ENCODE results near the gene LCTL.
A peak's percentile ranks its signal among the peaks of the same experiment; 100 is the strongest.

LCTL gene

GRCh38 chr15:66535056-66535455 is 30.7 kb downstream of the LCTL start:
- Histone ChIP-seq H3K4me1 (ENCODE audit: control insufficient read depth in 2 of 2, insufficient read depth in 2 of 2, low read length in 2 of 2) (no peaks in the 10 kb centered on the region), H3K9ac (ENCODE audit: low read depth in 1 of 2, low read length in 2 of 2) (no peak overlapping the region), H3K4me3 (ENCODE audit: low read length in 2 of 2) (no peak overlapping the region), H3K36me3 (ENCODE audit: control insufficient read depth in 2 of 2, insufficient read depth in 2 of 2, low read length in 2 of 2) (peaks cover 6 to 12% of the 10 kb centered on the region in 2 donors), H3K27ac (ENCODE audit: low read depth in 2 of 2, low read length in 2 of 2) (no peak overlapping the region), H3K9me3 (ENCODE audit: control insufficient read depth in 2 of 2, low read length in 2 of 2) (no peaks in the 10 kb centered on the region), H3K27me3 (ENCODE audit: control insufficient read depth in 2 of 2, insufficient read depth in 2 of 2, low read length in 2 of 2) (no peaks in the 10 kb centered on the region)

DNA sequence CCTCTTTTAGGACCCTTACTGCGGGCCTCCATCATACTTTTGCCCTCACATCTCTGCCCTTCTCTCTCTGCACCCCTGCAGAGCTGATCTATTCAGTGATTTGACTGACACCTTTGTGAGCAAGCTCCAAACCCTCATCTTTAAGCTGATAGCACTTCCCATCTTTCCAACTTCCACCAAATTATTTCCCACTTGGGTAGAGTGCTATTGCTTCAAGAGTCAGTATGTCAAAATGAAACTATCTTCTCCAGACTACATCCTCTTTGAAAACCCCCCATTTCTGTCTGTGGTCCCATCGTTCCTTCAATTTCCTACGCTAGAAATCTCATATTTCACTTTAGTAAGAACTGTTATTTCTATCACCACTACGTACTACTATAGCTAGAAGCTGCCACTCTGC is 41.0 kb downstream of the LCTL start:
- no peak overlapping the region for H3K27ac ChIP-seq (ENCODE audit: low read depth in 2 of 2, low read length in 2 of 2)
- H3K9me3 ChIP-seq (ENCODE audit: control insufficient read depth in 2 of 2, low read length in 2 of 2): no peaks in the 10 kb centered on the region
- no peaks in the 10 kb centered on the region for H3K27me3 ChIP-seq (ENCODE audit: control insufficient read depth in 2 of 2, insufficient read depth in 2 of 2, low read length in 2 of 2)
- peaks cover 3 to 9% of the 10 kb centered on the region in 2 donors for H3K36me3 ChIP-seq (ENCODE audit: control insufficient read depth in 2 of 2, insufficient read depth in 2 of 2, low read length in 2 of 2)
- no peaks in the 10 kb centered on the region for H3K4me1 ChIP-seq (ENCODE audit: control insufficient read depth in 2 of 2, insufficient read depth in 2 of 2, low read length in 2 of 2)
- H3K4me3 ChIP-seq (ENCODE audit: low read length in 2 of 2): no peak overlapping the region
- H3K9ac ChIP-seq (ENCODE audit: low read depth in 1 of 2, low read length in 2 of 2): no peak overlapping the region

- Histone ChIP-seq H3K4me1 (ENCODE audit: control insufficient read depth in 2 of 2, insufficient read depth in 2 of 2, low read length in 2 of 2) (no peaks in the 10 kb centered on the region), H3K27me3 (ENCODE audit: control insufficient read depth in 2 of 2, insufficient read depth in 2 of 2, low read length in 2 of 2) (no peaks in the 10 kb centered on the region), H3K36me3 (ENCODE audit: control insufficient read depth in 2 of 2, insufficient read depth in 2 of 2, low read length in 2 of 2) (peaks cover 3 to 5% of the 10 kb centered on the region in 2 donors), H3K9ac (ENCODE audit: low read depth in 1 of 2, low read length in 2 of 2) (no peak overlapping the region), H3K4me3 (ENCODE audit: low read length in 2 of 2) (no peak overlapping the region), H3K27ac (ENCODE audit: low read depth in 2 of 2, low read length in 2 of 2) (no peak overlapping the region), H3K9me3 (ENCODE audit: control insufficient read depth in 2 of 2, low read length in 2 of 2) (no peaks in the 10 kb centered on the region)
Measured at GRCh38 chr15:66523926-66524325, 41.9 kb downstream of the LCTL start.

DNA sequence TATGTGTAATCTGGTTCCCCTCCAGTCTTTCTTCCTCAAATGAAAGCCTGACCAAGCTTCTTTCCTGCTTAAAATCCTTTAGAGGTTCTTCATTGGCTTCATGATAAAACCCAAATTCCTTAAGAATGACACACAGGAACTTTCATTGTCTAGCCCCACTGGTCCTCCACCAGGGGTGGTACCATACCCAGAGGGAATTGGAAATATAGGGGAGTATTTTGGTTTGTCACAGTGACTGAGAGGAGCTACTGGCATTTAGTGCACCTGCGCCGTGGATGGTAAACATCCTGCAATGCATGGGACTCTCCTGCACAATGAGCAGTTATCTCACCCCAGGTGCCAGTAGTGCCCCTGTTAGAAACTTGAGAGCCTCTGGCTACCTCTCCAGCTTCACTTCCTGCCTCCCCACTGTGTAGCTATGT is 49.9 kb downstream of the LCTL start:
- Histone ChIP-seq H3K36me3 (ENCODE audit: control insufficient read depth in 2 of 2, insufficient read depth in 2 of 2, low read length in 2 of 2) (peaks cover 8 to 13% of the 10 kb centered on the region in 2 donors), H3K27ac (ENCODE audit: low read depth in 2 of 2, low read length in 2 of 2) (no peak overlapping the region), H3K27me3 (ENCODE audit: control insufficient read depth in 2 of 2, insufficient read depth in 2 of 2, low read length in 2 of 2) (no peaks in the 10 kb centered on the region), H3K9me3 (ENCODE audit: control insufficient read depth in 2 of 2, low read length in 2 of 2) (no peaks in the 10 kb centered on the region), H3K4me3 (ENCODE audit: low read length in 2 of 2) (no peak overlapping the region), H3K9ac (ENCODE audit: low read depth in 1 of 2, low read length in 2 of 2) (no peak overlapping the region), H3K4me1 (ENCODE audit: control insufficient read depth in 2 of 2, insufficient read depth in 2 of 2, low read length in 2 of 2) (no peaks in the 10 kb centered on the region)

GRCh38 chr15:66514586-66514985 is 51.2 kb downstream of the LCTL start:
- Histone ChIP-seq H3K4me3 (ENCODE audit: low read length in 2 of 2) (no peak overlapping the region), H3K9me3 (ENCODE audit: control insufficient read depth in 2 of 2, low read length in 2 of 2) (no peaks in the 10 kb centered on the region), H3K36me3 (ENCODE audit: control insufficient read depth in 2 of 2, insufficient read depth in 2 of 2, low read length in 2 of 2) (peaks cover 8 to 13% of the 10 kb centered on the region in 2 donors), H3K27ac (ENCODE audit: low read depth in 2 of 2, low read length in 2 of 2) (no peak overlapping the region), H3K9ac (ENCODE audit: low read depth in 1 of 2, low read length in 2 of 2) (no peak overlapping the region), H3K27me3 (ENCODE audit: control insufficient read depth in 2 of 2, insufficient read depth in 2 of 2, low read length in 2 of 2) (no peaks in the 10 kb centered on the region), H3K4me1 (ENCODE audit: control insufficient read depth in 2 of 2, insufficient read depth in 2 of 2, low read length in 2 of 2) (no peaks in the 10 kb centered on the region)

DNA sequence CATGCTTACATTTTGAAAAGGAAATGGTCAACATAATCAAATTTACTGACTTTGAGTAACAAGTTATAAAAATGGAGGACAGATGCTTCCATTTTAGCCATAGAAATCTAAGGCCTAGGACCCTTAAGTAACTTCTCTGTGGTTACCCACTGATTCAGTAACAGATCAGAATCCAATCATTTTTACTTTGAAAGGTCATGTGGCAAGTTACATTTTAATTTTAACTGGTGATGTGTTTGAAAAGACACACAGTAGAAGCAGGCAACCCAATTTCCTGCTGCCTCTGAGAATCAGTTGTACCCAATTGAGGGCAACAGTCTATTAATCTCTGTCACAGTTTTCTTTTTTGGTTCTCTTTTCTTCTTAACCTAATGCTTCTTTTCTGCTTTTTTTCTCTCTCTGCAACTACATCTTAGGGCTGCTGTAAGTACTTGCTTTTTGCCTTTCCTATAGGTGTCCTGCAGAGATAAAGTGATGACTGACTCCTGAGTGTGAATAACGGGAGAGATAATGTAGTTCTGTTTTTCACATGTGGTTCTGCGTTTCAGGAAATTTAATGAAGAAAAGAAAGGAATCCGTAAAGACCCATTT is 57.4 kb downstream of the LCTL start:
- no peaks in the 10 kb centered on the region for H3K27me3 ChIP-seq (ENCODE audit: control insufficient read depth in 2 of 2, insufficient read depth in 2 of 2, low read length in 2 of 2)
- H3K9me3 ChIP-seq (ENCODE audit: control insufficient read depth in 2 of 2, low read length in 2 of 2): no peaks in the 10 kb centered on the region
- H3K4me3 ChIP-seq (ENCODE audit: low read length in 2 of 2): no peak overlapping the region
- no peak overlapping the region for H3K9ac ChIP-seq (ENCODE audit: low read depth in 1 of 2, low read length in 2 of 2)
- H3K36me3 ChIP-seq (ENCODE audit: control insufficient read depth in 2 of 2, insufficient read depth in 2 of 2, low read length in 2 of 2): no peaks in the 10 kb centered on the region
- peaks cover 13 to 14% of the 10 kb centered on the region in 2 donors for H3K4me1 ChIP-seq (ENCODE audit: control insufficient read depth in 2 of 2, insufficient read depth in 2 of 2, low read length in 2 of 2)
- H3K27ac ChIP-seq (ENCODE audit: low read depth in 2 of 2, low read length in 2 of 2): no peak overlapping the region

GRCh38 chr15:66505818-66506217 is 60.0 kb downstream of the LCTL start:
- H3K36me3 ChIP-seq (ENCODE audit: control insufficient read depth in 2 of 2, insufficient read depth in 2 of 2, low read length in 2 of 2): peaks cover 22 to 24% of the 10 kb centered on the region in 2 donors
- no peaks in the 10 kb centered on the region for H3K27me3 ChIP-seq (ENCODE audit: control insufficient read depth in 2 of 2, insufficient read depth in 2 of 2, low read length in 2 of 2)
- peak overlapping the region; percentile 100 for H3K4me3 ChIP-seq (ENCODE audit: low read length in 2 of 2)
- peak overlapping the region; percentile 89 to 93 for H3K27ac ChIP-seq (ENCODE audit: low read depth in 2 of 2, low read length in 2 of 2)
- H3K9me3 ChIP-seq (ENCODE audit: control insufficient read depth in 2 of 2, low read length in 2 of 2): no peaks in the 10 kb centered on the region
- peaks cover 21% of the 10 kb centered on the region in 2 donors for H3K4me1 ChIP-seq (ENCODE audit: control insufficient read depth in 2 of 2, insufficient read depth in 2 of 2, low read length in 2 of 2)
- peak overlapping the region; percentile 98 to 99 for H3K9ac ChIP-seq (ENCODE audit: low read depth in 1 of 2, low read length in 2 of 2)

- H3K4me3 ChIP-seq (ENCODE audit: low read length in 2 of 2): peak overlapping the region; percentile 100
- peak overlapping the region; percentile 98 to 99 for H3K9ac ChIP-seq (ENCODE audit: low read depth in 1 of 2, low read length in 2 of 2)
- peaks cover 21% of the 10 kb centered on the region in 2 donors for H3K4me1 ChIP-seq (ENCODE audit: control insufficient read depth in 2 of 2, insufficient read depth in 2 of 2, low read length in 2 of 2)
Measured at GRCh38 chr15:66505430-66505811, 60.4 kb downstream of the LCTL start.

GRCh38 chr15:66504563-66505429 is 61.0 kb downstream of the LCTL start, which contains the start of the genes RPL4 and ZWILCH:
Gene RPL4 (minus strand): TSS chr15:66504855. CDS start chr15:66504790, 65 bp downstream.
Gene ZWILCH (plus strand): TSS chr15:66505326. CDS start chr15:66505339, 13 bp downstream.
- Histone ChIP-seq H3K4me3 (ENCODE audit: low read length in 2 of 2) (peak within 1 kb of the TSS; percentile 100), H3K27me3 (ENCODE audit: control insufficient read depth in 2 of 2, insufficient read depth in 2 of 2, low read length in 2 of 2) (no peaks in the 10 kb centered on the region), H3K27ac (ENCODE audit: low read depth in 2 of 2, low read length in 2 of 2) (peak within 1 kb of the TSS; percentile 89 to 93), H3K4me1 (ENCODE audit: control insufficient read depth in 2 of 2, insufficient read depth in 2 of 2, low read length in 2 of 2) (peaks cover 21% of the 10 kb centered on the region in 2 donors), H3K9ac (ENCODE audit: low read depth in 1 of 2, low read length in 2 of 2) (peak within 1 kb of the TSS; percentile 98 to 99), H3K9me3 (ENCODE audit: control insufficient read depth in 2 of 2, low read length in 2 of 2) (no peaks in the 10 kb centered on the region), H3K36me3 (ENCODE audit: control insufficient read depth in 2 of 2, insufficient read depth in 2 of 2, low read length in 2 of 2) (peaks cover 32 to 34% of the 10 kb centered on the region in 2 donors)

More at GRCh38 chr15:66505430-66505811, 60.4 kb downstream of the LCTL start:
- Histone ChIP-seq H3K36me3 (ENCODE audit: control insufficient read depth in 2 of 2, insufficient read depth in 2 of 2, low read length in 2 of 2) (peaks cover 26 to 28% of the 10 kb centered on the region in 2 donors), H3K9me3 (ENCODE audit: control insufficient read depth in 2 of 2, low read length in 2 of 2) (no peaks in the 10 kb centered on the region), H3K27me3 (ENCODE audit: control insufficient read depth in 2 of 2, insufficient read depth in 2 of 2, low read length in 2 of 2) (no peaks in the 10 kb centered on the region), H3K27ac (ENCODE audit: low read depth in 2 of 2, low read length in 2 of 2) (peak overlapping the region; percentile 89 to 93)
